Fibroblast of the aortic adventitia (primary cell): ENCODE results near the gene ARID1B. TPM values are rescaled to one million over a fixed set of nuclear protein-coding genes. Genes with fewer than 3 reads are reported as not detected.

Source experiments
- DNase-seq: peaks from one replicate; pipeline ENCODE4 v3.0.0-alpha.2; 2010; ENCODE audit warnings: low read depth
- H3K4me3 ChIP-seq: 2 replicates; pipeline ENCODE4 v1.5.1; 2011; ENCODE audit warnings: low read depth, mild to moderate bottlenecking, control low read depth, low read length, moderate library complexity
- CTCF ChIP-seq: IDR thresholded peaks from 2 replicates; pipeline ENCODE4 v1.5.1; 2011; ENCODE audit warnings: mild to moderate bottlenecking, low read length, control low read depth, inconsistent platforms; ENCODE audit not compliant: insufficient read depth
- total RNA-seq: library from RNA; depleted of rRNA; stranded (reverse); fragments of >200 nt; gene quantifications from 2 replicates; pipeline ENCODE4 v1.2.3, GENCODE V29; 2012; ENCODE audit warnings: low replicate concordance

ARID1B gene
- total RNA-seq, 1 donor = 55.9 TPM

GRCh38 chr6:156904176-156904967 lies 127.2 kb downstream of the ARID1B start:
- DNase-seq = no peak
- H3K4me3 ChIP-seq = no peak overlapping the region
- TF ChIP-seq CTCF = no peak

DNA sequence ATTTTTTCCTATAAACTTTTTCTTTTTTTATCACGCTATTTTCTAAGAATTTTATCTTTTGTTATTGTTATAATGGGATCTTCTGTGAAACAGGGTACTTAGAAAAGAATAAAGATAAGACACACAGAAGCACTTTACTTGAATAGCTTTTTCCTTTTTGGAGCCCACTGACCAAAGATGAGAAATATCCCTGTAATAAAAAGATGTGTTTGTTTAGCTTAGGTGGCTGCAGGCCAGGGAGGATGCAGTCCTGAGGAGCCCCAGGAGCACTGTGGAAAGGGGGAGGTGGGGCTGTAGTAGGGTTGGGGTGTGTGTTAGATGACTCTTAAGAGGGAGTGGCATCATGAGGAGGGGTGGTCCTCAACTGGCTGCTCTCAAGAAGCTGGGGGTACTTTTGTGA lies 128.6 kb downstream of the ARID1B start:
- TF ChIP-seq CTCF = no peak
- DNase-seq = no peak
- no peak overlapping the region for H3K4me3 ChIP-seq

GRCh38 chr6:156906451-156906850 lies 129.3 kb downstream of the ARID1B start:
- no peak for TF ChIP-seq CTCF
- H3K4me3 ChIP-seq = no peak overlapping the region
- no peak for DNase-seq

DNA sequence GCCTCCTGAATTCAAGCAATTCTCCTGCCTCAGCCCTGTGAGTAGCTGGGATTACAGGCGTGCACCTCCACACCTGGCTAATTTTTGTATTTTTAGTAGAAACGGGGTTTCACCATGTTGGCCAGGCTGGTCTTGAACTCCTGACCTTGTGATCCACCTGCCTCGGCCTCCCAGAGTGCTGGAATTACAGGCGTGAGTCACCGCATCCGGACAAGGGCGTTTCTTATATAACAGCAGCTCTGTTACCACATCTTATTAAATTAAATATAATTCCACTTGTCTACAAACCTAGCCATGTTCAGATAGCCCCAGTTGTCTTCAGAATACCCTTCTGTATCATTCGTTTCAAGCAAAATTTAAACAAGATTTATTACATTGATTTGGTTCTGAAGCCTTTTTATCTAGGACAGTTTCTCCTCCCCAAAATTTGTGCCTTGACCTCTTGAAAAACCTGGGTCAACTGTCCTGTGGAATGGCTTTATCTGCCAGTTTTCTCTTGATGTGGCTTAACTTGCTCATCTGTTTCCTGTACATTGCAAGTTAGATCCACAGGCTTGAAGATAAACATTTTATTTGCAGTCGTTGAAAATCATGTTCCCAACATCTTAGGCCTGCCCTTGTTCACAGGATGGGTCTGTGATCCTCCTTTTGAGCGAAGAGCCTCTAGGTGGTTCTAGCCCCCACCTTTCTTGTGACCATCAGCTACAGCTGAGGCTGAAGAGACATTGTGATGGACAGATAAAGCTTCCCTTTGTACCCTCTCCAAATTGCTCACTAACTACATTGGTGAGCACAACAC lies 132.2 kb downstream of the ARID1B start:
- H3K4me3 ChIP-seq = no peak overlapping the region
- TF ChIP-seq CTCF = no peak
- DNase-seq = no peak

- DNase-seq = no peak
- H3K4me3 ChIP-seq = no peak overlapping the region
- TF ChIP-seq CTCF = no peak
Measured at GRCh38 chr6:156910011-156910334, 132.8 kb downstream of the ARID1B start.

- no peak for DNase-seq
- H3K4me3 ChIP-seq = no peak overlapping the region
- TF ChIP-seq CTCF = no peak
Measured at GRCh38 chr6:156910938-156911337, 133.8 kb downstream of the ARID1B start.
